HepG2 (cell line): ENCODE measurements around the gene CDC42BPG. TPM values are rescaled to one million over a fixed set of nuclear protein-coding genes. Genes with fewer than 3 reads are reported as not detected.

Experiments
- ELF3 ChIP-seq: IDR thresholded peaks from 2 replicates; pipeline ENCODE4 v1.6.1; 2016; ENCODE audit warnings: missing genetic modification reagents, missing compliant biosample characterization
- ETV5 ChIP-seq: IDR thresholded peaks from 2 replicates; pipeline ENCODE4 v1.6.1; 2018; ENCODE audit warnings: missing biosample characterization, missing genetic modification reagents, inconsistent platforms, borderline replicate concordance
- FOXA1 ChIP-seq, 2 experiments: fragments of 450-650 bp in 1 of 2; sonication (generic) in 1 of 2; formaldehyde crosslinking in 1 of 2; IDR thresholded peaks; 2 replicates each; pipeline versions ENCODE4 v1.4.0 to v1.6.1; 2016 to 2020; ENCODE audit warnings: missing genetic modification reagents in 1 of 2
- HMGXB3 ChIP-seq: sonication (generic); formaldehyde crosslinking; IDR thresholded peaks from 2 replicates; pipeline ENCODE4 v1.4.0; 2020; ENCODE audit warnings: missing genetic modification reagents, borderline replicate concordance
- HNRNPL ChIP-seq: fragments of 200-400 bp; formaldehyde crosslinking; IDR thresholded peaks from 2 replicates; pipeline ENCODE4 v1.6.1; 2017; ENCODE audit warnings: mild to moderate bottlenecking, low read depth, low read length
- MXI1 ChIP-seq: IDR thresholded peaks from 3 replicates; pipeline ENCODE4 v1.6.1; 2012; ENCODE audit warnings: low read depth, low read length, inconsistent platforms, borderline replicate concordance
- NCOA2 ChIP-seq: sonication (generic); formaldehyde crosslinking; IDR thresholded peaks from 2 replicates; pipeline ENCODE4 v1.8.0; 2022; ENCODE audit warnings: inconsistent platforms
- NFKBIZ ChIP-seq: IDR thresholded peaks from 2 replicates; pipeline ENCODE4 v1.6.1; 2018; ENCODE audit warnings: missing genetic modification reagents, missing compliant biosample characterization
- PHF20 ChIP-seq: sonication (generic); formaldehyde crosslinking; IDR thresholded peaks from 2 replicates; pipeline ENCODE4 v1.5.0; 2020; ENCODE audit warnings: mild to moderate bottlenecking, missing genetic modification reagents
- PTBP1 ChIP-seq: fragments of 200-400 bp; formaldehyde crosslinking; IDR thresholded peaks from 2 replicates; pipeline ENCODE4 v1.6.1; 2018; ENCODE audit warnings: low read length, low read depth; ENCODE audit not compliant: poor library complexity, severe bottlenecking
- TEAD2 ChIP-seq: sonication (generic); formaldehyde crosslinking; IDR thresholded peaks from 2 replicates; pipeline ENCODE4 v1.9.0; 2021; ENCODE audit warnings: missing genetic modification reagents
- TOE1 ChIP-seq: sonication (generic); formaldehyde crosslinking; IDR thresholded peaks from 2 replicates; pipeline ENCODE4 v1.4.0; 2020; ENCODE audit warnings: mild to moderate bottlenecking, missing genetic modification reagents
- ZKSCAN8 ChIP-seq: IDR thresholded peaks from 2 replicates; pipeline ENCODE4 v1.6.1; 2016; ENCODE audit warnings: borderline replicate concordance, missing genetic modification reagents, missing compliant biosample characterization
- ZNF350 ChIP-seq: sonication (generic); formaldehyde crosslinking; IDR thresholded peaks from 2 replicates; pipeline ENCODE4 v1.4.0; 2020; ENCODE audit warnings: mild to moderate bottlenecking, low read depth, missing genetic modification reagents, borderline replicate concordance
- polyA plus RNA-seq, 8 experiments: library from polyadenylated mRNA; depleted of rRNA in 3 of 8; stranded (reverse) in 7 of 8; unstranded in 1 of 8; fragments of >200 nt; fragmentation: Illumina TruSeq in 4 of 8; extraction: Trizol in 4 of 8; gene quantifications; 2 replicates each; pipeline versions ENCODE4 v1.2.1 to v1.2.3, GENCODE V29; 2011 to 2016; ENCODE audit warnings: low read depth in 4 of 8, missing spikeins in 1 of 8, mixed read lengths in 1 of 8; ENCODE audit not compliant: insufficient read depth in 1 of 8
- total RNA-seq, 5 experiments: library from RNA; depleted of rRNA; stranded (reverse); fragments of >200 nt; fragmentation: Illumina TruSeq; extraction: Trizol; gene quantifications; 2 replicates each; pipeline ENCODE4 v1.2.3, GENCODE V29; 2016; ENCODE audit warnings: low read depth in 1 of 5
- TF ChIP-seq, protein P1 (sequence below): sonication (generic); formaldehyde crosslinking; IDR thresholded peaks from 2 replicates; pipeline ENCODE4 v1.5.1; 2020; ENCODE audit warnings: mild to moderate bottlenecking, moderate library complexity, missing genetic modification reagents
- TF ChIP-seq, protein P2 (sequence below): IDR thresholded peaks from 2 replicates; pipeline ENCODE4 v1.6.1; 2016; ENCODE audit warnings: missing compliant biosample characterization, missing genetic modification reagents, borderline replicate concordance

The CDC42BPG gene
- total and polyA plus RNA-seq, 2 of the 13 experiments (the other 11 are each of a cell fraction or from before 2014, with no cell fraction given), result 0.55 to 1.4 TPM

DNA sequence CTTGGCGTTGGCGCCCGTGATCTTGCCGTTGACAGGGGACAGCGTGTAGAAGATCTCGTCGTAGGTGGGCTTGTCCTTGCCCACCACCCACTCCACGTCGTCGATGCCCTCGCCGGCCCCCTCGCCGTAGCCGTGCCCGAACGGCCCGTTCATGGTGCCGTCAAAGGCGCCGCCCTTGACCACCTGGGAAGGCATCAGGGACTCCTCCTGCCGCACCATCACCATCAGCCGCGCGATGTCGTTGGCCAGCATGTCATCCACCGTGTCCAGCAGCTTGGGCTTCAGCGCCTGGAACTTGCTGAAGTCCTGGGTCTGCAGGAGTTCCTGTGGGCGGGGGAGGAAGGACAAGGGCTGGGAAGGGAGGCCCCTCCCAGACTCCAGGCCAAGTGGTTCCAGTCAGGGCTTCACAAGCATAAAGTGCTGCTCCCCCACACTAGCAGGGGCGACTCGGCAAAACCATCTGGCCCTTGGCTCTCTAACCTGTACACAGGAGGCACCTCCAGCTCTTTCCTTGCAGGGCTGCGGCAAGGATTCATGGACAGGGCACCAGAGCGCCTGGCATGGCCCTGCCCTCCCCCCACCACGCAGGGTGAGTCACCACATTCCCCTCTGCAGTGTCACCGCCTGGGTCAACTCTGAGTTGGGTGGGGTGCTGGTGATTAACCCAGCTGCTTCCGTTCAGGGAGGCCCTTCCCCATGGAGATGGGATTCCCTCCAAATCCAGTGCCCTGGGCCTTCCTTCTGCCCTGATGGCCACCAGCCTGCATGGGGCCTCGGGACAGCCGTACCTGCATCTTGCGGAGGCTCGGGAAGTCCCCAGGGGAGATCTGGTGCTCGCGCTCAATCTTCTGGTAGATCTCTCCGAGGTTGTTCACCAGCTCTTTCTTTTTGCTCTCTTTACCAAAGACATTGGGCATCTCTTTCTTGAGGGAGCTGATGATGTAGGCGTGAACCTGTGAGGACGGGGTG lies 10.4 kb upstream of the CDC42BPG start (continued):
- 0 out of 2 replicates have a peak, but pooled peaks have one; percentile 14 for TF ChIP-seq ZKSCAN8 (CRISPR knock-in tag)
- TF ChIP-seq TEAD2, result no peak
- TF ChIP-seq MXI1, result peak; percentile 27; the same call in 1 of the 3 replicates
- TF ChIP-seq, protein P1, sequence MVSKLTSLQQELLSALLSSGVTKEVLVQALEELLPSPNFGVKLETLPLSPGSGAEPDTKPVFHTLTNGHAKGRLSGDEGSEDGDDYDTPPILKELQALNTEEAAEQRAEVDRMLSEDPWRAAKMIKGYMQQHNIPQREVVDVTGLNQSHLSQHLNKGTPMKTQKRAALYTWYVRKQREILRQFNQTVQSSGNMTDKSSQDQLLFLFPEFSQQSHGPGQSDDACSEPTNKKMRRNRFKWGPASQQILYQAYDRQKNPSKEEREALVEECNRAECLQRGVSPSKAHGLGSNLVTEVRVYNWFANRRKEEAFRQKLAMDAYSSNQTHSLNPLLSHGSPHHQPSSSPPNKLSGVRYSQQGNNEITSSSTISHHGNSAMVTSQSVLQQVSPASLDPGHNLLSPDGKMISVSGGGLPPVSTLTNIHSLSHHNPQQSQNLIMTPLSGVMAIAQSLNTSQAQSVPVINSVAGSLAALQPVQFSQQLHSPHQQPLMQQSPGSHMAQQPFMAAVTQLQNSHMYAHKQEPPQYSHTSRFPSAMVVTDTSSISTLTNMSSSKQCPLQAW (CRISPR knock-in tag), result 0 out of 2 replicates have a peak, but pooled peaks have one; percentile 45
- TF ChIP-seq, protein P2, sequence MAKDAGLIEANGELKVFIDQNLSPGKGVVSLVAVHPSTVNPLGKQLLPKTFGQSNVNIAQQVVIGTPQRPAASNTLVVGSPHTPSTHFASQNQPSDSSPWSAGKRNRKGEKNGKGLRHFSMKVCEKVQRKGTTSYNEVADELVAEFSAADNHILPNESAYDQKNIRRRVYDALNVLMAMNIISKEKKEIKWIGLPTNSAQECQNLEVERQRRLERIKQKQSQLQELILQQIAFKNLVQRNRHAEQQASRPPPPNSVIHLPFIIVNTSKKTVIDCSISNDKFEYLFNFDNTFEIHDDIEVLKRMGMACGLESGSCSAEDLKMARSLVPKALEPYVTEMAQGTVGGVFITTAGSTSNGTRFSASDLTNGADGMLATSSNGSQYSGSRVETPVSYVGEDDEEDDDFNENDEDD (CRISPR knock-in tag), result peak; percentile 12; the same call in 1 of the 2 replicates
- TF ChIP-seq PTBP1, result peak; percentile 71
- TF ChIP-seq ZNF350 (CRISPR knock-in tag), result 0 out of 2 replicates have a peak, but pooled peaks have one; percentile 48
- 0 out of 2 replicates have a peak, but pooled peaks have one; percentile 40 for TF ChIP-seq NFKBIZ
- 0 out of 2 replicates have a peak, but pooled peaks have one; percentile 37 for TF ChIP-seq HMGXB3
- no peak for TF ChIP-seq PHF20
- no peak for TF ChIP-seq TOE1 (CRISPR knock-in tag)
- peak; percentile 67 for TF ChIP-seq NCOA2 (CRISPR knock-in tag)
- peak; percentile 99 for TF ChIP-seq HNRNPL
- peak; percentile 85 for TF ChIP-seq ELF3 (CRISPR knock-in tag)
- TF ChIP-seq FOXA1 (IDR thresholded peaks at IDR 0.05), result no peak
- TF ChIP-seq FOXA1 (CRISPR knock-in tag; IDR thresholded peaks at IDR 0.05), result peak; percentile 68
- peak; percentile 94 for TF ChIP-seq ETV5 (CRISPR knock-in tag)
